Heart right ventricle (tissue), 16 donors: Measurements from ENCODE around the gene APC2. TPM values are rescaled to one million over a fixed set of nuclear protein-coding genes. Genes with fewer than 3 reads are reported as not detected.

Source experiments
- ATAC-seq, 8 donors: fragments of 200-7000 bp; cut with Tn5 transposase; one replicate each; pipeline ENCODE4 v1.9.1; 2020; ENCODE audit warnings: mild to moderate bottlenecking in 8 of 8, moderate library complexity in 8 of 8, moderate number of reproducible peaks in 1 of 8
- DNase-seq, 2 donors: peaks; one replicate each; pipeline ENCODE4 v3.0.0-alpha.2; 2020
- H3K27ac ChIP-seq, 10 donors: fragments of 200-600 bp; sonication (generic) in 2 of 10; one replicate each; pipeline versions ENCODE4 v1.5.0 to v1.8.0; 2020 to 2022; ENCODE audit warnings: mild to moderate bottlenecking in 3 of 10
- H3K27me3 ChIP-seq, 7 donors: fragments of 200-600 bp; one replicate each; pipeline ENCODE4 v1.8.0; 2021 to 2022; ENCODE audit warnings: mild to moderate bottlenecking in 2 of 7
- H3K36me3 ChIP-seq, 9 donors: fragments of 200-600 bp; sonication (generic) in 1 of 9; one replicate each; pipeline versions ENCODE4 v1.5.0 to v1.8.0; 2020 to 2022; ENCODE audit warnings: mild to moderate bottlenecking in 2 of 9
- H3K4me1 ChIP-seq, 9 donors: fragments of 200-600 bp; sonication (generic) in 1 of 9; one replicate each; pipeline versions ENCODE4 v1.5.0 to v1.8.0; 2020 to 2022; ENCODE audit warnings: mild to moderate bottlenecking in 4 of 9
- H3K4me3 ChIP-seq, 10 donors: fragments of 200-600 bp; sonication (generic) in 2 of 10; one replicate each; pipeline versions ENCODE4 v1.5.0 to v1.8.0; 2020 to 2022; ENCODE audit warnings: mild to moderate bottlenecking in 7 of 10, moderate library complexity in 2 of 10
- H3K9me3 ChIP-seq, 11 donors: fragments of 200-600 bp in 10 of 11; sonication (generic) in 2 of 11; one replicate each; pipeline versions ENCODE4 v1.5.0 to v1.8.0; 2013 to 2022; ENCODE audit warnings: mild to moderate bottlenecking in 2 of 11, control low read depth in 1 of 11, moderate library complexity in 1 of 11
- CTCF ChIP-seq, 9 donors: fragments of 200-600 bp; sonication (generic) in 2 of 9; IDR thresholded peaks; one replicate each; pipeline versions ENCODE4 v1.5.0 to v1.8.0; 2021 to 2022; ENCODE audit warnings: antibody characterized with exemption in 9 of 9, mild to moderate bottlenecking in 5 of 9, moderate library complexity in 1 of 9
- WGBS, 2 donors: extraction: QIAGEN DNeasy Blood & Tissue Kit; methylation state at CpG; one replicate each; pipeline ENCODE4 v1.1.7; 2013; ENCODE audit warnings: inconsistent platforms in 1 of 2; 5-methylcytosine and 5-hydroxymethylcytosine counted together
- intact Hi-C, 10 donors: fragments of 100-400 bp; cut with DNase I; formaldehyde crosslinking; loops; one replicate each; pipeline versions ENCODE4 v1.11.1 to v1.14.2; 2022
- polyA plus RNA-seq, 2 donors: library from polyadenylated mRNA; stranded (reverse); fragments of 200-250 nt; gene quantifications; one replicate each; pipeline ENCODE4 v1.2.3, GENCODE V29; 2013
- total RNA-seq, 10 donors: library from RNA; stranded (reverse); fragmentation: NEBNext Ultra II Directional in 3 of 10; extraction: Animal tissue kit (Norgen Biotek cat#: 25700) in 3 of 10; gene quantifications; one replicate each; pipeline versions ENCODE4 v1.2.1 to v1.2.4, GENCODE V29; 2021 to 2023
- donor health status: Arrhythmogenic right ventricular cardiomyopathy.
- donor health status: ischemic (EF 13 %, LVEDD 7.1; RV severe dilation, severe dysfunction).
- donor health status: healthy with polysubstance abuse.
- donor health status: DM: no; HTN: yes; CAD: no.
- donor health status: DM: no; HTN: no; CAD: no.
- donor health status: ischemic (EF 25% LVEDD 6.9; RV normal size, moderate dysfunction).
- donor health status: ischemic (EF 25% LVEDD 5.7; RV mildly dilated, moderate dysfunction).
- donor health status: healthy.
- donor health status: DM: yes; HTN: yes; CAD: no.
- donor health status: Ischemic cardiomyopathy.
- donor health status: ischemic (EF 35%, LVEDD 5.7; RV mildly dilated, moderate dysfunction).
- donor health status: nonischemic (EF 11% LVEDD 7.7; RV severe dilation, severe dysfunction).
- donor health status: DM: yes; HTN: yes; CAD: no.
- donor health status: PGD.
- donor health status: ischemic (EF 29% LVEDD 5.4; RV normal size, mild dysfunction).
- donor health status: nonischemic (EF 23%, LVEDD 6.1; RV moderate dilation, normal function).

APC2 gene
- total and polyA plus RNA-seq, 12 donors: 0.02 to 0.23 (median 0.09) TPM; not detected in 1

DNA sequence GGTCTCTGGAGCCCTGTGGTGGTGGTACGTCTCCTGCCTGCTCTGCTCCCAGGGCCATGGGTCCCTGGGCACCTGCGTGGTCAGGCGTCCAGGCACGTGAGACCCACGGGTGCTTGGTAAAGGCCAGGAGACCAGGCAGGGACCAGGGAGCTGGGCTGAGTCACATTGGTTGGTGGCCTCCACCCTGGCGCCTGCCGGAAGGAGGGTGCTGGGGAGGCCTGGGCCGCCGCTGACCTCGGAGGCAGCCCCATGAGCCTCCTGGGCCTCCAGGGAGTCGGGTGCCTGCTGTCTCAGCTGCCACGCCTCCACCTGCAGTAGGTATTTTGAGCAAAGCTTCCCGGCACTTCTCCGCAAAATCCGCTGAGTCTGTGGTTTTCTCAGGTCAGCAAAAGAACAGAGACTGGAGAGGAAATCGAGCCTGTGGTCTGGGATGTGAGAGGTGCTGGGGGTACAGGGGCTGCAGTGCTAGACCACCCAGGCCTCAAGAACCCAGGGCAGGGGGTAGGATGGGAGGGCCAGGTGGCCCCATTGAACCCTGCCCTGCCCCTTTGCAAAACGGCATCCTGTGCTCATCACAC lies 70.4 kb downstream of the APC2 start:
- no peaks in the 10 kb centered on the region for H3K36me3 ChIP-seq
- no peak overlapping the region for H3K27ac ChIP-seq
- intact Hi-C loops: loop anchor here in 1 of 10 donors (10.0 kb wide), 1 partner anchor 205 kb away; no protein-coding TSS in a partner anchor
- peaks cover 15 to 33% (median 28%) of the 10 kb centered on the region in 7 donors for H3K27me3 ChIP-seq
- no peaks in the 10 kb centered on the region for H3K9me3 ChIP-seq
- no peak for DNase-seq
- H3K4me1 ChIP-seq: peaks cover 0 to 11% (median 4%) of the 10 kb centered on the region in 9 donors
- WGBS, 2 donors: 78 to 84% methylated on average over 17 of the region's 17 CpGs
- ATAC-seq: no peak
- no peak overlapping the region for H3K4me3 ChIP-seq
- TF ChIP-seq CTCF (IDR thresholded peaks at IDR 0.05): no peak

DNA sequence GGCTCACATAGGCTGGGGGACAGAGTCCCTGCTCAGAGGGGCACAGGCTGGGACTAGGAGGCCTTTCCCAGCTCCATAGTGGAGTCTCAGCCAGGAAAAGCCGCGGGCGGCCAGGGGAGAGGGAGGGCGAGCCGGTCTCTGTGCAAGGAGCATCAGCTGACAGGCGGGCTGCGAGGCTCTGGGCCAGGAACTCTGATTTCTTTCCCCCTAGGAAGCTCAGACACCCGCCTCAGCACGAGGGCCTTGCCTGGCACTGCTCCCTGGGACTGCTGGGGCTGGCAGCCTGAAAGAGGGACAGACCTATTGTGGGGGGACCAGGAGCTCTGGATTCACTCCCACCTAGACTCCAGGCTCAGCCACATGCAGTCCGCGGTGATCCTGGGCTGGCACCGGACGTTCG lies 71.7 kb downstream of the APC2 start:
- DNase-seq: peak in 1 of 2 donors; percentile 46
- Histone ChIP-seq H3K4me3 (no peak overlapping the region), H3K27ac (peak overlapping the region in 5 of 10 donors; percentile 17 to 66 (median 50)), H3K9me3 (no peaks in the 10 kb centered on the region), H3K27me3 (peaks cover 26 to 44% (median 41%) of the 10 kb centered on the region in 7 donors), H3K36me3 (no peaks in the 10 kb centered on the region), H3K4me1 (peaks cover 0 to 11% (median 4%) of the 10 kb centered on the region in 9 donors)
- intact Hi-C loops: loop anchor here in 1 of 10 donors (10.0 kb wide), 1 partner anchor 207 kb away; no protein-coding TSS in a partner anchor
- peak; percentile 10 to 87 (median 68) for ATAC-seq
- TF ChIP-seq CTCF (IDR thresholded peaks at IDR 0.05): no peak
- WGBS, 2 donors: 26 to 38% methylated on average over 14 of the region's 14 CpGs

- Histone ChIP-seq H3K27me3 (peaks cover 26 to 46% (median 45%) of the 10 kb centered on the region in 7 donors), H3K9me3 (no peaks in the 10 kb centered on the region), H3K36me3 (no peaks in the 10 kb centered on the region), H3K4me3 (no peak overlapping the region), H3K27ac (peak overlapping the region in 4 of 10 donors; percentile 17 to 66 (median 56)), H3K4me1 (peaks cover 0 to 11% (median 4%) of the 10 kb centered on the region in 9 donors)
- intact Hi-C loops: loop anchor here in 1 of 10 donors (10.0 kb wide), 1 partner anchor 207 kb away; no protein-coding TSS in a partner anchor
- ATAC-seq: peak in 4 of 8 donors; percentile 13 to 50 (median 20)
- DNase-seq: no peak
- WGBS, 2 donors: 52 to 56% methylated on average over 10 of the region's 10 CpGs
- TF ChIP-seq CTCF (IDR thresholded peaks at IDR 0.05): no peak
These were observed 72.1 kb downstream of the APC2 start for GRCh38 chr19:1522061-1522460.

- 80 to 81% methylated on average over 18 of the region's 18 CpGs for WGBS, 2 donors
- no peak for DNase-seq
- no peaks in the 10 kb centered on the region for H3K9me3 ChIP-seq
- no peak overlapping the region for H3K27ac ChIP-seq
- no peak for ATAC-seq
- peaks cover 26 to 54% (median 52%) of the 10 kb centered on the region in 7 donors for H3K27me3 ChIP-seq
- H3K36me3 ChIP-seq: no peaks in the 10 kb centered on the region
- no peak for TF ChIP-seq CTCF (IDR thresholded peaks at IDR 0.05)
- peaks cover 0 to 11% (median 4%) of the 10 kb centered on the region in 9 donors for H3K4me1 ChIP-seq
- intact Hi-C loops: loop anchor here in 1 of 10 donors (10.0 kb wide), 1 partner anchor 208 kb away; no protein-coding TSS in a partner anchor
- H3K4me3 ChIP-seq: no peak overlapping the region
These were observed 72.9 kb downstream of the APC2 start for GRCh38 chr19:1522838-1523237.

Other genes starting within 250 kb of the APC2 start
- gene STK11, start 244.3 kb upstream of the APC2 start, total RNA-seq: 10 to 100 TPM; 43.7 to 71.6 (median 46.6) TPM
- gene STK11, start 244.3 kb upstream of the APC2 start, polyA plus RNA-seq: 10 to 100 TPM; 41.1 to 70.4 TPM
- gene CBARP, start 212.1 kb upstream of the APC2 start, total RNA-seq: 1 to 10 TPM in 9 of 10 donors, under 1 TPM in 1; 0.96 to 2.2 (median 1.4) TPM
- gene CBARP, start 212.1 kb upstream of the APC2 start, polyA plus RNA-seq: 1 to 10 TPM in 1 of 2 donors, under 1 TPM in 1; 0.73 to 1.3 TPM
- gene ATP5F1D, start 208.4 kb upstream of the APC2 start, total RNA-seq: 100 to 1,000 TPM; 491 to 770 (median 553) TPM
- gene ATP5F1D, start 208.4 kb upstream of the APC2 start, polyA plus RNA-seq: 1,000 to 10,000 TPM in 1 of 2 donors, 100 to 1,000 TPM in 1; 821 to 2,879 TPM
- 100 to 1,000 TPM in 2 of 10 donors, 10 to 100 TPM in 8; 45.9 to 236 (median 68.5) TPM for gene MIDN, start 201.5 kb upstream of the APC2 start, total RNA-seq
- gene MIDN, start 201.5 kb upstream of the APC2 start, polyA plus RNA-seq: 10 to 100 TPM; 22.7 to 48.6 TPM
- gene CIRBP, start 180.8 kb upstream of the APC2 start, total RNA-seq: 100 to 1,000 TPM; 227 to 356 (median 280) TPM
- gene CIRBP, start 180.8 kb upstream of the APC2 start, polyA plus RNA-seq: 100 to 1,000 TPM; 180 to 344 TPM
- gene FAM174C, start 174.6 kb upstream of the APC2 start, total RNA-seq: 10 to 100 TPM in 7 of 10 donors, 1 to 10 TPM in 3; 8.2 to 19.0 (median 12.7) TPM
- 10 to 100 TPM; 40.2 to 70.2 TPM for gene FAM174C, start 174.6 kb upstream of the APC2 start, polyA plus RNA-seq
- under 1 TPM in 1 of 10 donors, not detected in 9; 0.45 TPM for gene EFNA2, start 164.2 kb upstream of the APC2 start, total RNA-seq
- gene EFNA2, start 164.2 kb upstream of the APC2 start, polyA plus RNA-seq: under 1 TPM in 1 of 2 donors, not detected in 1; 0.04 TPM
- gene NDUFS7, start 66.2 kb upstream of the APC2 start, total RNA-seq: 100 to 1,000 TPM; 248 to 446 (median 377) TPM
- gene NDUFS7, start 66.2 kb upstream of the APC2 start, polyA plus RNA-seq: 100 to 1,000 TPM; 307 to 498 TPM
- gene GAMT, start 48.6 kb upstream of the APC2 start, total RNA-seq: 10 to 100 TPM; 53.4 to 89.2 (median 72.1) TPM
- gene GAMT, start 48.6 kb upstream of the APC2 start, polyA plus RNA-seq: 100 to 1,000 TPM in 1 of 2 donors, 10 to 100 TPM in 1; 30.8 to 260 TPM
- gene DAZAP1, start 42.5 kb upstream of the APC2 start, total RNA-seq: 100 to 1,000 TPM in 2 of 10 donors, 10 to 100 TPM in 8; 56.7 to 111 (median 73.8) TPM
- 10 to 100 TPM; 82.6 to 91.3 TPM for gene DAZAP1, start 42.5 kb upstream of the APC2 start, polyA plus RNA-seq
- gene RPS15, start 11.7 kb upstream of the APC2 start, total RNA-seq: 100 to 1,000 TPM; 480 to 720 (median 539) TPM
- 1,000 to 10,000 TPM; 2,400 to 3,724 TPM for gene RPS15, start 11.7 kb upstream of the APC2 start, polyA plus RNA-seq
- gene C19orf25, start 29.1 kb downstream of the APC2 start, total RNA-seq: 10 to 100 TPM; 12.7 to 19.9 (median 15.2) TPM
- 10 to 100 TPM; 28.4 to 29.8 TPM for gene C19orf25, start 29.1 kb downstream of the APC2 start, polyA plus RNA-seq
- 1 to 10 TPM in 8 of 10 donors, under 1 TPM in 2; 0.38 to 3.0 (median 1.4) TPM for gene PCSK4, start 40.2 kb downstream of the APC2 start, total RNA-seq
- 1 to 10 TPM; 1.1 to 3.9 TPM for gene PCSK4, start 40.2 kb downstream of the APC2 start, polyA plus RNA-seq
- gene REEP6, start 41.1 kb downstream of the APC2 start, total RNA-seq: 1 to 10 TPM; 1.8 to 4.6 (median 3.3) TPM
- gene REEP6, start 41.1 kb downstream of the APC2 start, polyA plus RNA-seq: 1 to 10 TPM; 4.8 to 5.0 TPM
- 10 to 100 TPM; 16.7 to 69.4 (median 38.4) TPM for gene ADAMTSL5, start 62.9 kb downstream of the APC2 start, total RNA-seq
- 10 to 100 TPM; 26.0 to 30.9 TPM for gene ADAMTSL5, start 62.9 kb downstream of the APC2 start, polyA plus RNA-seq
- under 1 TPM in 1 of 10 donors, not detected in 9; 0.11 TPM for gene PLK5, start 74.0 kb downstream of the APC2 start, total RNA-seq
- under 1 TPM in 1 of 2 donors, not detected in 1; 0.57 TPM for gene PLK5, start 74.0 kb downstream of the APC2 start, polyA plus RNA-seq
- 1 to 10 TPM; 5.4 to 9.4 (median 8.1) TPM for gene MEX3D, start 118.2 kb downstream of the APC2 start, total RNA-seq
- 1 to 10 TPM; 1.8 to 5.9 TPM for gene MEX3D, start 118.2 kb downstream of the APC2 start, polyA plus RNA-seq
- 100 to 1,000 TPM in 1 of 10 donors, 10 to 100 TPM in 9; 34.5 to 101 (median 47.7) TPM for gene MBD3, start 142.7 kb downstream of the APC2 start, total RNA-seq
- 100 to 1,000 TPM; 111 to 125 TPM for gene MBD3, start 142.7 kb downstream of the APC2 start, polyA plus RNA-seq
- 1,000 to 10,000 TPM in 2 of 10 donors, 100 to 1,000 TPM in 8; 569 to 1,132 (median 804) TPM for gene UQCR11, start 155.3 kb downstream of the APC2 start, total RNA-seq
- gene UQCR11, start 155.3 kb downstream of the APC2 start, polyA plus RNA-seq: 100 to 1,000 TPM; 141 to 382 TPM
- 10 to 100 TPM; 12.4 to 29.2 (median 17.9) TPM for gene TCF3, start 202.5 kb downstream of the APC2 start, total RNA-seq
- gene TCF3, start 202.5 kb downstream of the APC2 start, polyA plus RNA-seq: 10 to 100 TPM; 20.1 to 38.1 TPM